DMS114 treated with DMSO at 0.1 percent for 48 hours (cell line): ENCODE data around the gene VANGL2.
A peak's percentile ranks its signal among the peaks of the same experiment; 100 is the strongest.
"Not testable (repeated sequence)": the region's sequence is repeated elsewhere in the genome, so short reads cannot be mapped to it uniquely, and the experiment has no call there.

Experiments
- DNase-seq: peaks from one replicate; lab custom pipeline; 2025; ENCODE audit not compliant: unreplicated experiment; lab: John Stamatoyannopoulos, UW

Gene VANGL2

GRCh38 chr1:160369087-160369486 lies 31.3 kb upstream of the VANGL2 start:
- DNase-seq = no peak

GRCh38 chr1:160370561-160371345 lies 29.6 kb upstream of the VANGL2 start:
- DNase-seq = no peak

DNA sequence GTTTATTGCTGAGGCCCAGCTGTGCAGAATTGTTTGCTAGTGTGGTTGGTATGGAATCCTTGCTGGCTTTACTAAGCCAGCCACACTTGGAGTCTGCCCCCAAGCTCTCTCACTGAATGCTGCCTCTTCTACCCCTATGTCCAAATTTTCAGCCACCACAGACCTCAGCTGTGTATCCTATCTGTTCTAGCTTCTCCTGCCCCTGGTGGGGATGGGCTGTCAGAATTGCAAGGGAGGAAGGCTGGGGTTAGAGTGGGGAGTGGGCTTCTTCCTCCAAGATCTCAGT lies 29.1 kb upstream of the VANGL2 start:
- DNase-seq = no peak

- DNase-seq = no peak
Observed at GRCh38 chr1:160371756-160372155, 28.6 kb upstream of the VANGL2 start.

DNA sequence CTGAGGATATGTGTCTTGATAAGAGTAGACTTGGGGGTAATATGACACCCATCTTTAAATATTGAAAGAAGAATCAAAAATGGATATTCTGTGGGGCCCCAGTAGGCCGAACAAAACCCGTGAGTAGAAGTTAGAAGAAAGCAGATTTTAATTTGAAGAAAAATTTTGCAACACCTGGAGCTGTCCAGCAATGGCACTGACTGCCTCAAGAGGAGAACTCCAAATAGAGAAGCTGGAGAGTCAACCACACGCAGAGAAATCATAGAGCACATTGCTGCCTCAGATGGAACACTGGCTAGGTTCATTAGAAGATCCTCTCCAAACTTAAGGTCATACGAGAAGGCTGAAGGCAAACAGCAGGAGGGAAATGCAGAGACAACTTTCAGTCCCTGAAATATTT lies 26.7 kb upstream of the VANGL2 start:
- DNase-seq = no peak

DNA sequence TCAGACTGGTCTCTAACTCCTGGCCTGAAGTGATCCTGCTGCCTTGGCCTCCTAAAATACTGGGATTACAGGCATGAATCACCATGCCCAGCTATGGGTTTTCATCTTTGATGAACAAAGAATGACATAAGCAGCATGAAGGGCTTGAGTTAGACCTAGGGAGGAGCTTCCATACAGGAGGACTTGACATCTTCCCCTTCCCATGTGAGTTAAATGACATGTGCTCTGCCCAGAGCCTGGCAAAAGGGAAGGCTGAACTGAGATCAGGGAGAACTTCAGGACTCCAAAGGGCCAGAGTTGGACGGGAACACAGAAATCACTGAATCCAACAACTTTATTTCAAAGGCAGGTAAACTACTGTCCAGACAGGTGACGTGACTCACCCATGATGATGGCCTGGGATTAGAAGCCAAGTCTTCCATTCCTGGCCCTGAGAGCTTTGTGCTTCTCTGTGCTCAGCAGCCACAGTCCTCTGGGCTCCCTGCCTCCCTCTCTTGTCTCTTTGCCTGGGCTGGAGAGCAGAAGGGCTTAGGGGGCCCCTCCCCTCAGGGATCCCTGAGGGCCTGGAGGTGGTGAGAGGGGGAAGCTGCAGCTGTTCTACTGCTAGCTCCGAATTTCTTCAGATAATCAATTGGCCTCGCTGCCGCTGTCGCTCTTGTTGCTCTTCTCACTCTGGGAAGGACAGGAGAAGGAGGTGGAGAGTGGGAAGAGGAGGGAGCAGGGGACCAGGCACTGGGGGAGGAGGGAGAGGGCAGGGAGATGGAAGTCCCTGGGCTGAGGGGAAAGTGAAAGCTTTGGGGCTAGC lies 25.9 kb upstream of the VANGL2 start:
- DNase-seq = no peak

GRCh38 chr1:160375788-160376524 lies 24.4 kb upstream of the VANGL2 start:
- no peak for DNase-seq

DNA sequence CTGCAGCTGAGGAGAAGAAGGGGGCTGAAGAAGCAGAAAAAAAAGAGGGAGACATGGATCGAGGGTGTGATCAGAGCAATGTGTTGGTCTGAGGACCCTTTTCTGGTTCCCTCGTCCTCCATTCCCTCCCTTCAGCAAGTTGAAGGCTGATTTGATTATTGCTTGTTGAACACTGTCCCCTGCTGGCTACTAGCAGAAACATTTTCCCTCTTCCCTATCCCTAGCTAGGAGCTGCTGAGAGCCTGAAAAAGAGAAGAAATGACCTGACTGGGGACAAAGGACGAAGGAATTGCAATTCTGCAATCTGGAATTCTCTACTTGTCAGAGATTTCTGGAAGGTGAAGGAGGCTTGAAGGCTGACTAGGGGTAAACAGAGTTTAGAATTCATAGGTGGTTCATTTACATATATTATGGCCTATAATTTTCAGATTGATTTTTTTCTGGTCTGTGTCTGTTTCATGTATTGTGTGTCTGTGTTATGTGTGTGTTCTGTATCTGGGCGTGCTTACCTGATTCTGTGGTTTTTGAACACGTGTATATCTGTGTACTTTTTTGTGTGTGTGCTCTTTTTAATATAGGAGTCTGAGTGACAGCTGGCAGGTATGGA lies 23.7 kb upstream of the VANGL2 start:
- DNase-seq = peak; percentile 94

DNA sequence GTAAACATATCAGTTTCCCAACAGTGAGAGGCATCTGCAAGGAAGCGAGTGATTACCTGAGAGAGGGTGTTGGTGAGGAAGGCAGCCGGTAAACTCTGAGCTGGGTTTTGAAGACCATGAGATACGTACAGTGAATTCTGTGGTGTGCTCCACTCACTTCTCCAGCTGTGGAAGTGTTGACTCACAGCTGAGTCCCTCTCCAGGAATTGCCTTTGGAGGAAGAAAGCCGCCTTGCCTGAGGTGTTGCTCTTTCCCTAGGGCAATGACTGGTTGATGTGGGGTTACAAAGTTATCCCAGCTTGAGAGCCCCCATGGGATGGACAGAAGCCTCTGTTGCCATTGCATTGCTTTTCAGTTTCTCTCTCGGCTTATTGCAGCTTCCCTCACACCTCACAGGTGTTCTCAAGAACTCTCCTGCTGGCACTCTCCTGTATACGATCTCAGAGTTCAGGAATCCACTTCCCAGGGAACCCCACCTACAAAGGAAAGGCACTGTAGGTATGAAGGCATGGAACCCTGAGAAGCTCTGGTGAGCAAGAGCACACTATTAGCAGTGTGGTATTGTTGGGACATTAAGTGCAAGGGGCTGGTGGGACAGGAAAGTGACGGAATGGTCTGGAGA lies 22.7 kb upstream of the VANGL2 start:
- DNase-seq = no peak

- DNase-seq = not testable (repeated sequence)
Observed at GRCh38 chr1:160384812-160385211, 15.6 kb upstream of the VANGL2 start.

- DNase-seq = not testable (repeated sequence)
Observed at GRCh38 chr1:160388406-160388805, 12.0 kb upstream of the VANGL2 start.

- no peak for DNase-seq
Observed at GRCh38 chr1:160394673-160395072, 5.7 kb upstream of the VANGL2 start.

GRCh38 chr1:160397651-160398050 lies 2.7 kb upstream of the VANGL2 start:
- DNase-seq = no peak

DNA sequence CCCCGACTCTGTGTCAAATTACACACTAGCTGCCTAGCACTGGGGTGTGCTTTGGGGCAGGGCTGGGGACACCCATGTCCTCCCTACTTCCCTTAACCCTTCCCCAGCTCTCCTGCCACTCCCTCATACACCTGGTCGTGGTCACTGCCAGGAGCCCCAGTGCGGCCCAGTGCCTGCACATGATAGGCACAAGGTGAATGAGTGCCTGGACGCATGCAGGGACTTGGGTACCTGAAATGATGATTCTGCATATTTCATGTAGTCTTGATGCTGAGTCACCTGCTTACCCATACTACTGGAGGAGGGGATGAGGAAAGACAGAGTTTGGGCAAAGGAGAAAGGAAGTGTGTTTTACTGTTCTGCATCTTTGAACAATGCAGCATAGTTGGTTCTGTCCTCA lies 1.5 kb upstream of the VANGL2 start:
- DNase-seq = no peak

DNA sequence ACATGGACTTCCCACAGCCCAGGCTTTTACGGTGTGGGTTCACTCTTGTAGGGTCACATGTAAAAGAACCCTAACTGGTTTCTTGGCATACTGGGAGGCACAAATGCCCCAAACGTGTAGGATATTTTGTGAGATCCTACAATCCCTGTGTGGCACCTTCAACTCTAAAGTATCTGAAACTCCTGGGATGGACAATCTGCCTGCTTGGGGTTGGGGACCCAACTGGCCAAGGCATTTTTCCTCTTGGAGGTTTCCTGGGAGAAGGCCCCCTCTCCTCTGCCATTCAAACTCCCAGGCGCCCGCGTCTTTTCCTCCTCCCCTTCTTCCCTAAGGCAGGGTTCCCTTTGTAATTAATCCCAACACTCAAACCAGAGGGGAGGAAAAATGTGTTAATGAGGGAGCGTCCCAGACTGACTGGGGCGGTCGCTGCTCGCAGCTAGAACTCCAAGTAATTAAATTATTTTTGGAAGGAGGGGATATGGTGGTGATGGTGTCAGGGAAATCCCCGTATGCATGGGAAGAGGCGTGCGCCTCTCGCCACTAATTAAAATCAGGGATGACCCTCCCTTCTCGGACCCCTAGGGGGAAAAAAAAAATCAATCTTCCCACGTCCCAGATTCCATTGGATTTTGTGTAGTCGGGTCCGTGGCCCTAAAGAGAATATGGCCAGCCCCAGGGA lies 681 bp upstream of the VANGL2 start:
- no peak for DNase-seq

- no peak for DNase-seq
Observed at GRCh38 chr1:160400646-160401486, 502 bp downstream of the VANGL2 start.

GRCh38 chr1:160401487-160401805 lies 1.1 kb downstream of the VANGL2 start:
- no peak for DNase-seq

DNA sequence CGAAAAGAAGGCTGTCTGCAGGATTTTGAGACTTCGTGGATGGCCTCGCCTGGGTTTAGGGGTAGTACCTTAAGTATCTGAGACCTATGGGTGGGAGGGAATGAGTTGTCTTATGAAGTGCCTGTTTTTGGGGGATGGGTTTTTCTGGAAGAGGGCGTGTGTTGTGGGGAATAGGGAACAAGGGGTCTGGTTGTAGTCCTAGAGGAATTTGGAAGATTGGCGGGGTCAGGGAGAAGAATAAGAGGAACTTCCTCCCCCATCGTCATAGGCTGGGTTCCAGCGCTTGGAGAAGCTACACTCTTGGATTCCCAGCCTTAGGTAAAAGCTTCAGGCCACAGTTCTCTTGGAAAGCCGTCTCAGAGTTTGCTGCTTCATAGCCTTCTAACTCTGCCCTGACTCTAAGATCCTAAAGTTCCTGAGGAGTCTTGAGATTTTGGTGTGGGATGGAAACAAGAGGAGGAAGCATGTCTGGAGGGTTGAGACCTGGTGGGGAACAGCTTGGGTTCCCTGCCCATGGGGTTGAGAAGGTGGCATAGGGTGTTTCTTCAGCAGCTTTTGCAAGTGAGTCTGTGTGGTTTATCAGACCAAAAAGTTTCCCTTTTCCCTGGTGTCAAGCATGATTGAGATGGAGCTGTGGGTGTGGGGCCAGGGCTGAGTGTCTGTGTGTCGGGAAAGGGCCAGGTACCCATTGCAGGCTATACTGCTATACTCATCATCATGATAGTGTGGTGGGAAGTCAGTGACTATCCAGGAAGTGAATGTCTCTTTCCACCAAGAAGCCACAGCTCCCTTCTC lies 1.8 kb downstream of the VANGL2 start:
- DNase-seq = no peak

DNA sequence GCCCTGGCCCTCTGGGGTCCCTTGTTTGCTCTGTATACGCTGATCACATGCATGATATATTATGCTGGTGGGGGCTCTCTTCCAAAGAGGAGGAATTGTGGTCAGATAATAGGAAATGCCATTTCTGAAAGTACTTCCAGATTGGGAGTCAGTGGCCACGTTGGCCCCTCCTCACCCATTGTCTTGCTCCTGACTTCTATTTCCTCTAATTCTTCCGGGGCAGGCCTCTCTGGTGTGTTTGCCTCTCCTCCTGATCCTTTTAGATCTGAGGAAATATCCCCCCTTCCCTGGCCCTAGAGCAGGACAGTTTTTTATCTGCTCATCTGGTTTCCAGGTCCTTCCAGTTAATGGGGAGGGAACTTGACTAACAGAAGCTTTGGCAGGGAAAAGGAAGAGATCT lies 2.9 kb downstream of the VANGL2 start:
- no peak for DNase-seq
